HepG2 (cell line): ENCODE data around the gene CAMK1D. TPM values are rescaled to one million over a fixed set of nuclear protein-coding genes. Genes with fewer than 3 reads are reported as not detected.

ENCODE experiments used
- ATAC-seq: fragments of 200-7000 bp; cut with Tn5 transposase; 3 replicates; pipeline ENCODE4 v1.9.1; 2020; ENCODE audit warnings: mild to moderate bottlenecking, moderate library complexity
- BruUV-seq: library from RNA; stranded (reverse); fragments of 400-500 nt; replicated peaks from 2 replicates; lab custom pipeline; 2021; lab: Mats Ljungman, UMichigan
- CTCF ChIA-PET: fragments of 300-600 bp; formaldehyde crosslinking; extraction: SDS; loops from one replicate; lab custom pipeline; 2021; ENCODE audit warnings: low total read pairs, inconsistent platforms, low intra/inter-chr PET ratio; lab: Yijun Ruan, JAX
- POLR2A ChIA-PET: fragments of 350-600 bp; sonication (Branson Sonifier 250); formaldehyde crosslinking; loops from one replicate; lab custom pipeline; 2020; ENCODE audit warnings: antibody characterized with exemption, inconsistent platforms; lab: Yijun Ruan, JAX
- DNase-seq: peaks from one replicate; pipeline ENCODE4 v3.0.0-alpha.2; 2015; ENCODE audit warnings: low spot score
- FAIRE-seq: peaks from 3 replicates; lab custom pipeline; 2011; peaks lifted over from hg19 to GRCh38; lab: Jason Lieb, UNC
- H2AFZ ChIP-seq: one replicate; pipeline ENCODE4 v1.6.1; 2011; ENCODE audit warnings: low read length, inconsistent platforms
- H3K27ac ChIP-seq: fragments of 300-600 bp; 3 replicates; pipeline ENCODE4 v1.8.0; 2011; ENCODE audit warnings: mixed run types, mild to moderate bottlenecking, mixed read lengths, low read length, inconsistent platforms; ENCODE audit not compliant: insufficient read depth; ENCODE audit errors: extremely low read length
- H3K27me3 ChIP-seq, 2 experiments: fragments of 200-600 bp in 1 of 2; 2 replicates in 1 of 2; 3 replicates in 1 of 2; pipeline versions ENCODE4 v1.6.0 to v1.8.0; 2011; ENCODE audit warnings: low read length in 2 of 2, mild to moderate bottlenecking in 2 of 2, moderate library complexity in 2 of 2, inconsistent platforms in 1 of 2; ENCODE audit not compliant: insufficient read depth in 2 of 2, control insufficient read depth in 1 of 2
- H3K36me3 ChIP-seq, 2 experiments: fragments of 200-600 bp in 1 of 2; replicated peaks in 1 of 2; 2 replicates in 1 of 2; 3 replicates in 1 of 2; pipeline versions ENCODE4 v1.5.1 to v1.8.0; 2011; ENCODE audit warnings: low read length in 2 of 2, inconsistent platforms in 1 of 2; ENCODE audit not compliant: insufficient read depth in 2 of 2, control insufficient read depth in 1 of 2
- H3K4me1 ChIP-seq: 2 replicates; pipeline ENCODE4 v1.5.1; 2012; ENCODE audit warnings: low read length, inconsistent platforms; ENCODE audit not compliant: insufficient read depth
- H3K4me2 ChIP-seq: 2 replicates; pipeline ENCODE4 v1.6.0; 2011; ENCODE audit warnings: low read depth, low read length, inconsistent platforms
- H3K4me3 ChIP-seq, 3 experiments: fragments of 200-600 bp in 1 of 3; sonication (generic), shearing (Covaris generic) in 1 of 3; replicated peaks in 1 of 3; 2 replicates each; pipeline ENCODE4 v1.5.1; 2011 to 2016; ENCODE audit warnings: low read length in 3 of 3, inconsistent platforms in 2 of 3, low read depth in 2 of 3, mild to moderate bottlenecking in 2 of 3, control low read depth in 1 of 3, mixed read lengths in 1 of 3; ENCODE audit not compliant: insufficient read depth in 1 of 3
- H3K79me2 ChIP-seq: one replicate; pipeline ENCODE4 v1.6.1; 2011; ENCODE audit warnings: low read length, inconsistent platforms; ENCODE audit not compliant: insufficient read depth
- H3K9ac ChIP-seq: 2 replicates; pipeline ENCODE4 v1.6.0; 2011; ENCODE audit warnings: mild to moderate bottlenecking, low read depth, low read length, inconsistent platforms; ENCODE audit not compliant: insufficient read depth
- H3K9me3 ChIP-seq: 2 replicates; pipeline ENCODE4 v1.5.1; 2012; ENCODE audit warnings: mild to moderate bottlenecking, low read length
- H4K20me1 ChIP-seq: 2 replicates; pipeline ENCODE4 v1.6.0; 2011; ENCODE audit warnings: inconsistent platforms, mild to moderate bottlenecking, low read length, moderate library complexity; ENCODE audit not compliant: insufficient read depth
- ARNT ChIP-seq: fragments of 450-650 bp; IDR thresholded peaks from 2 replicates; pipeline ENCODE4 v1.6.1; 2017
- EZH2 ChIP-seq: conservative IDR thresholded peaks from 2 replicates; pipeline ENCODE4 v1.6.1; 2012; ENCODE audit warnings: mild to moderate bottlenecking, low read depth, low read length, moderate library complexity
- JUND ChIP-seq: sonication (generic); formaldehyde crosslinking; IDR thresholded peaks from 2 replicates; pipeline ENCODE4 v1.8.0; 2022; ENCODE audit warnings: mild to moderate bottlenecking, missing genetic modification reagents
- MYNN ChIP-seq: sonication (generic); formaldehyde crosslinking; IDR thresholded peaks from 2 replicates; pipeline ENCODE4 v1.4.0; 2020; ENCODE audit warnings: mild to moderate bottlenecking, low read depth, missing genetic modification reagents
- RNF2 ChIP-seq: fragments of 450-650 bp; conservative IDR thresholded peaks from 2 replicates; pipeline ENCODE4 v1.6.1; 2016; ENCODE audit warnings: low read depth
- ZBTB38 ChIP-seq: sonication (generic); formaldehyde crosslinking; IDR thresholded peaks from 2 replicates; pipeline ENCODE4 v1.5.1; 2020; ENCODE audit warnings: mild to moderate bottlenecking, missing genetic modification reagents
- ZFP41 ChIP-seq: sonication (generic); formaldehyde crosslinking; IDR thresholded peaks from 2 replicates; pipeline ENCODE4 v1.4.0; 2020; ENCODE audit warnings: mild to moderate bottlenecking, missing genetic modification reagents, borderline replicate concordance
- ZFP82 ChIP-seq: sonication (generic); formaldehyde crosslinking; IDR thresholded peaks from 2 replicates; pipeline ENCODE4 v1.5.1; 2020; ENCODE audit warnings: mild to moderate bottlenecking, missing genetic modification reagents, borderline replicate concordance
- ZNF101 ChIP-seq: sonication (generic); formaldehyde crosslinking; IDR thresholded peaks from 2 replicates; pipeline ENCODE4 v1.4.0; 2020; ENCODE audit warnings: mild to moderate bottlenecking, low read depth, missing genetic modification reagents, borderline replicate concordance
- ZNF44 ChIP-seq: sonication (generic); formaldehyde crosslinking; IDR thresholded peaks from 2 replicates; pipeline ENCODE4 v1.5.1; 2020; ENCODE audit warnings: mild to moderate bottlenecking, missing genetic modification reagents
- ZNF510 ChIP-seq: sonication (generic); formaldehyde crosslinking; IDR thresholded peaks from 2 replicates; pipeline ENCODE4 v1.4.0; 2020; ENCODE audit warnings: low read depth, mild to moderate bottlenecking, missing genetic modification reagents
- ZNF550 ChIP-seq: sonication (generic); formaldehyde crosslinking; IDR thresholded peaks from 2 replicates; pipeline ENCODE4 v1.4.0; 2020; ENCODE audit warnings: mild to moderate bottlenecking, missing genetic modification reagents, borderline replicate concordance
- ZNF570 ChIP-seq: sonication (generic); formaldehyde crosslinking; IDR thresholded peaks from 2 replicates; pipeline ENCODE4 v1.4.0; 2020; ENCODE audit warnings: mild to moderate bottlenecking, missing genetic modification reagents, borderline replicate concordance
- ZNF629 ChIP-seq: sonication (generic); formaldehyde crosslinking; conservative IDR thresholded peaks from 2 replicates; pipeline ENCODE4 v1.5.0; 2020; ENCODE audit warnings: missing genetic modification reagents
- ZNF766 ChIP-seq: sonication (generic); formaldehyde crosslinking; IDR thresholded peaks from 2 replicates; pipeline ENCODE4 v1.5.0; 2020; ENCODE audit warnings: missing genetic modification reagents, borderline replicate concordance
- ZNF775 ChIP-seq: sonication (generic); formaldehyde crosslinking; IDR thresholded peaks from 2 replicates; pipeline ENCODE4 v1.4.0; 2020; ENCODE audit warnings: missing genetic modification reagents, mild to moderate bottlenecking, moderate library complexity, borderline replicate concordance
- ZNF816 ChIP-seq: sonication (generic); formaldehyde crosslinking; IDR thresholded peaks from 2 replicates; pipeline ENCODE4 v1.8.0; 2022; ENCODE audit warnings: missing genetic modification reagents, mild to moderate bottlenecking, borderline replicate concordance
- ZSCAN29 ChIP-seq: sonication (generic); formaldehyde crosslinking; conservative IDR thresholded peaks from 2 replicates; pipeline ENCODE4 v1.4.0; 2020; ENCODE audit warnings: mild to moderate bottlenecking, missing genetic modification reagents
- ZSCAN30 ChIP-seq: sonication (generic); formaldehyde crosslinking; IDR thresholded peaks from 2 replicates; pipeline ENCODE4 v1.5.0; 2020; ENCODE audit warnings: mild to moderate bottlenecking, missing genetic modification reagents
- whole genome bisulfite sequencing: methylation state at CpG from one replicate; pipeline ENCODE4 v1.1.6; 2017; ENCODE audit warnings: low lambda C conversion rate; 5-methylcytosine and 5-hydroxymethylcytosine counted together
- in situ Hi-C: cut with HindIII; loops from 2 replicates; pipeline ENCODE4 v1.10.0; 2017; ENCODE audit warnings: low pct_unique_long_range_greater_than_20kb; ENCODE audit not compliant: extremely low pct_ligation_motif_present
- intact Hi-C: fragments of 100-400 bp; cut with micrococcal nuclease; formaldehyde crosslinking; loops from one replicate; pipeline ENCODE4 v1.10.0; 2022; ENCODE audit not compliant: unreplicated experiment
- polyA plus RNA-seq, 8 experiments: library from polyadenylated mRNA; depleted of rRNA in 3 of 8; stranded (reverse) in 7 of 8; unstranded in 1 of 8; fragments of >200 nt; fragmentation: Illumina TruSeq in 4 of 8; extraction: Trizol in 4 of 8; gene quantifications; 2 replicates each; pipeline versions ENCODE4 v1.2.1 to v1.2.3, GENCODE V29; 2011 to 2016; ENCODE audit warnings: low read depth in 4 of 8, missing spikeins in 1 of 8, mixed read lengths in 1 of 8; ENCODE audit not compliant: insufficient read depth in 1 of 8
- total RNA-seq, 5 experiments: library from RNA; depleted of rRNA; stranded (reverse); fragments of >200 nt; fragmentation: Illumina TruSeq; extraction: Trizol; gene quantifications; 2 replicates each; pipeline ENCODE4 v1.2.3, GENCODE V29; 2016; ENCODE audit warnings: low read depth in 1 of 5

CAMK1D gene
- total and polyA plus RNA-seq, 2 of the 13 experiments (the other 11 are each of a cell fraction or from before 2014, with no cell fraction given): under 0.01 TPM; not detected in 1

DNA sequence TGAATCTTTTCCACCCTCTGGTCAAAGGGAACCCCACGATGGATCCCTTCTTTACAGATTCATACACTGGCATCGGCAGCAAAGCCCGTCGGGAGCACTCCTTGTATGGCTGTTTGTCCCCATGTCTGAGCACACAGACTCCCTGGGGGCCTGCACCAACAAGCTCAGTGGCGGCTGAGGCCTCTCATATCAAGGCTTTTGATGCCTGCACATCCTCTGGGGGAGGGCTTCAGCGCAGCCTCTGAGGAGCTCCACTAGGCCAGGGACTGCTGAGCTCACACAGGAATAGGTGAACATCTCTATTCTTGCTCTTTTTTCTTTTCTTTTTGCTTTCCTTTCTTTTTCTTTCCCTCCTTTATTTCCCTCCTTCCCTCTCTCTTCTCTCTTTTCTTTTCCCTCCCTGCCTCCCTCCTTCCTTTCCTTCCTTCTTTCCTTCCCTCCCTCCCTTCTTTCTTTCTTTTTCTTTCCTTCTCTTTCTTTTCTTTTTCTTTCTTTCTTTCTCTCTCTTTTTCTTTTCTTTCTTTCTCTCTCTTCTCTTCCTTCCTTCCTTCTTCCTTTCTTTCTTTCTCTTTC lies 477.5 kb downstream of the CAMK1D start:
- WGBS: 42% methylated on average over 6 of the region's 6 CpGs
- CTCF ChIA-PET: no interaction called here
- no peaks in the 10 kb centered on the region; a peak in 1 of 5 replicates for H3K36me3 ChIP-seq
- in situ Hi-C loops (no loop called here), intact Hi-C loops (no loop called here)
- ATAC-seq (no peak), FAIRE-seq (no peak), DNase-seq (no peak)
- no peak overlapping the region for H3K27ac ChIP-seq
- no peaks in the 10 kb centered on the region; a peak in 1 of 5 replicates for H3K27me3 ChIP-seq
- BruUV-seq: no TSS peak
- POLR2A ChIA-PET: no interaction called here
- H2AFZ ChIP-seq: no peak overlapping the region
- no peak overlapping the region for H3K9ac ChIP-seq
- no peaks in the 10 kb centered on the region for H4K20me1 ChIP-seq
- no peak overlapping the region for H3K4me3 ChIP-seq
- H3K4me2 ChIP-seq: no peak overlapping the region
- H3K79me2 ChIP-seq: no peaks in the 10 kb centered on the region
- TF ChIP-seq ZSCAN30: no peak
- TF ChIP-seq ZFP41 (CRISPR knock-in tag): no peak
- no peak for TF ChIP-seq RNF2
- TF ChIP-seq MYNN (CRISPR knock-in tag): no peak
- TF ChIP-seq ZSCAN29 (CRISPR knock-in tag): no peak
- no peak for TF ChIP-seq ZNF766
- no peak for TF ChIP-seq EZH2
- TF ChIP-seq ZNF101 (CRISPR knock-in tag): no peak
- no peak for TF ChIP-seq ZNF44
- no peak for TF ChIP-seq ZBTB38
- no peak for TF ChIP-seq ZNF816
- TF ChIP-seq ARNT: no peak
- TF ChIP-seq ZNF775: no peak
- TF ChIP-seq ZFP82 (CRISPR knock-in tag): no peak
- no peak for TF ChIP-seq ZNF510 (CRISPR knock-in tag)
- TF ChIP-seq JUND (CRISPR knock-in tag): no peak
- no peak for TF ChIP-seq ZNF629
- no peak for TF ChIP-seq ZNF550 (CRISPR knock-in tag)
- TF ChIP-seq ZNF570 (CRISPR knock-in tag): no peak
- H3K9me3 ChIP-seq: no peaks in the 10 kb centered on the region
- H3K4me1 ChIP-seq: no peaks in the 10 kb centered on the region
